Esophagus muscularis mucosa (tissue), 4 donors: ENCODE data around the gene EXOC3. TPM values are rescaled to one million over a fixed set of nuclear protein-coding genes. Genes with fewer than 3 reads are reported as not detected.

Experiments used
- DNase-seq: peaks from one replicate; pipeline ENCODE4 v3.0.0-alpha.2; 2017; ENCODE audit errors: extremely low spot score
- H3K27ac ChIP-seq, 4 donors: fragments of 200-600 bp; sonication (generic); replicated peaks in 1 of 4; 1 replicate in 3 of 4; 2 replicates in 1 of 4; pipeline ENCODE4 v1.5.1; 2016 to 2019; ENCODE audit warnings: mild to moderate bottlenecking in 1 of 4
- H3K27me3 ChIP-seq, 4 donors: fragments of 200-600 bp; sonication (generic); one replicate each; pipeline versions ENCODE4 v1.5.1 to v1.6.0; 2016 to 2019
- H3K36me3 ChIP-seq, 4 donors: fragments of 200-600 bp; sonication (generic); one replicate each; pipeline ENCODE4 v1.5.1; 2016 to 2019
- H3K4me1 ChIP-seq, 4 donors: fragments of 200-600 bp; sonication (generic); one replicate each; pipeline ENCODE4 v1.5.1; 2016 to 2019
- H3K4me3 ChIP-seq, 4 donors: fragments of 200-600 bp; sonication (generic); 1 replicate in 2 of 4; 2 replicates in 2 of 4; pipeline ENCODE4 v1.5.1; 2016 to 2019; ENCODE audit warnings: mild to moderate bottlenecking in 4 of 4, moderate library complexity in 1 of 4
- H3K9me3 ChIP-seq, 4 donors: fragments of 200-600 bp; sonication (generic); 1 replicate in 3 of 4; 2 replicates in 1 of 4; pipeline ENCODE4 v1.5.1; 2016 to 2019
- EP300 ChIP-seq: sonication (generic); formaldehyde crosslinking; IDR thresholded peaks from one replicate; pipeline ENCODE4 v1.6.1; 2017; ENCODE audit warnings: antibody characterized with exemption
- POLR2A ChIP-seq: fragments of 450-650 bp; IDR thresholded peaks from one replicate; pipeline ENCODE4 v1.6.1; 2017; ENCODE audit warnings: antibody characterized with exemption, moderate library complexity, mild to moderate bottlenecking, low read depth
- POLR2AphosphoS5 ChIP-seq, 2 donors: sonication (generic); formaldehyde crosslinking; IDR thresholded peaks; one replicate each; pipeline ENCODE4 v1.6.1; 2017; ENCODE audit warnings: antibody characterized with exemption in 2 of 2
- WGBS: methylation state at CpG from one replicate; pipeline ENCODE4 v1.1.5; 2018; 5-methylcytosine and 5-hydroxymethylcytosine counted together
- intact Hi-C: fragments of 100-400 bp; cut with DNase I; formaldehyde crosslinking; loops from one replicate; pipeline ENCODE4 v1.15.1; 2023
- total RNA-seq, 4 donors: library from RNA; depleted of rRNA; stranded (reverse); fragments of >200 nt; gene quantifications; one replicate each; pipeline versions ENCODE4 v1.1.0 to v1.2.1, GENCODE V29; 2016
- TF ChIP-seq, protein P1 (sequence below), 3 experiments: fragments of 200-600 bp in 2 of 3; fragments of 450-650 bp in 1 of 3; sonication (generic) in 2 of 3; IDR thresholded peaks; one replicate each; pipeline ENCODE4 v1.5.1; 2017 to 2019; ENCODE audit warnings: antibody characterized with exemption in 3 of 3, mild to moderate bottlenecking in 2 of 3, moderate library complexity in 1 of 3

EXOC3 gene
- total RNA-seq, 4 donors from 2014 or later, result 48.6 to 82.1 (median 59.3) TPM

DNA sequence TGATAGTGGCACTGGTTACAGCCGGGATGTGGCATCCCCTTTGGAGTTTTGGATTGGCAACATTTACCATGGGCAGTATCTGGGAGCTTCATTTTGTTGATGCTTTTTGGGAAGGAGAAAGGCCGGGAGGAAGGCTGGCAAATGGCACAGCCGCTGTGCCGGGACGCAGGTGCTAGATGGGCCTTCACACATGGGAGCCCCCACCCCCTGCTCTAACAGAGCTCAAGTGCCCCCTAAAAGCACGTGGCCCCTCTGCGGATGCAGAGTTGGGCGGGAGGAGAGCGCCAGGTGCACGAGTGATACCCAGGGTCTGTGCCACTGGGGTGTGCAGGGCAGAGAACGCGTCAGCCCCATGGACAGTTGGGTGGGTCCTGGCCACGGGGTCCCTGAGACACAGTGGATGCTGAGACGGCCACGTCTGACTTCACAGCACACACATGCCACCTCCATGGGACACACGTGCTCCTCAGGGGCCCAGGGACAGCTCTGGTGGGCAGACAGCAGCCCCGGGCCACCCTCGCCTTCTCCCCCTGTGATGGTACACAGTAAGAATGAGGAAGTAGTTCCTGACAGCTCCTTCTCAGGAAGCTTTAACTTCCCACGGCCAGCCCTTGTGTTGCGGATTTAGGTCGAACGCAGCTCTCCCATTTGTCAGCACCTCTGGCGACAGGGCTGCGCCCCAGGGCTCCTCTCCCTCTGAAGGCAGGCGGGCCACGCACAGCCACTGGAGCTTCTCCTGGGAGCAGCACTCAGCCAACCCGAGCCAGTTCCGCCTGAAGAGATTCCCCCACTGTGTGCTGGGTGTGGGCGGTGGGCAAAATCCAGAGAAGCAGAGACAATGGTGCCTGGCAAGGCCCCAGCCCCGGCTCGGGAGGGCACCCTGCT, 70.5 kb downstream of the EXOC3 start:
- intact Hi-C loops, result no loop called here
- H3K27ac ChIP-seq, result no peak overlapping the region

DNA sequence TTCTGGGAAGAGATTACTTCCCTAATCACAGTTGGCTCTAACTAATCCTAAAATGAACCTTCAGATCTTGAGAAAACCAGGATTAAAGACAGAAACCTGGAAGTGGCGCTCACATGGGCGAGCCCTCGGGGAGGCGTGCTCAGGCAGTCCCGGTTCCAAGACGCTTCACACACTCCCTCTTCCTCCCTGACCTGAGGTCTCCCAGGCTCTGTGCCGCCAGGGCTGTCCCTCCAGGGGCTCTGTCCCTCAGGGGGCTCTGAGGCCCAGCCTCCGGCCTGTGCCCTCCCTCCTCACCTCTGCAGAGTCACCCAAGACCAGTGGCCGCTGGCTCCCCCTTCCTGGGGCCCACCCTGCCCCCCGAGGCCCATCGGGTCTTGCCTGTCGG, 71.1 kb downstream of the EXOC3 start:
- Histone ChIP-seq H3K27me3 (peaks cover 0 to 84% (median 2%) of the 10 kb centered on the region in 4 donors), H3K27ac (no peak overlapping the region), H3K4me1 (no peaks in the 10 kb centered on the region), H3K36me3 (no peaks in the 10 kb centered on the region), H3K9me3 (no peaks in the 10 kb centered on the region), H3K4me3 (no peak overlapping the region)
- no peak for DNase-seq
- intact Hi-C loops, result no loop called here
- WGBS, result 80% methylated on average over 4 of the region's 12 CpGs
- TF ChIP-seq EP300 (no peak), POLR2A (no peak), POLR2AphosphoS5 (IDR thresholded peaks at IDR 0.05) (no peak)
- TF ChIP-seq, protein P1, sequence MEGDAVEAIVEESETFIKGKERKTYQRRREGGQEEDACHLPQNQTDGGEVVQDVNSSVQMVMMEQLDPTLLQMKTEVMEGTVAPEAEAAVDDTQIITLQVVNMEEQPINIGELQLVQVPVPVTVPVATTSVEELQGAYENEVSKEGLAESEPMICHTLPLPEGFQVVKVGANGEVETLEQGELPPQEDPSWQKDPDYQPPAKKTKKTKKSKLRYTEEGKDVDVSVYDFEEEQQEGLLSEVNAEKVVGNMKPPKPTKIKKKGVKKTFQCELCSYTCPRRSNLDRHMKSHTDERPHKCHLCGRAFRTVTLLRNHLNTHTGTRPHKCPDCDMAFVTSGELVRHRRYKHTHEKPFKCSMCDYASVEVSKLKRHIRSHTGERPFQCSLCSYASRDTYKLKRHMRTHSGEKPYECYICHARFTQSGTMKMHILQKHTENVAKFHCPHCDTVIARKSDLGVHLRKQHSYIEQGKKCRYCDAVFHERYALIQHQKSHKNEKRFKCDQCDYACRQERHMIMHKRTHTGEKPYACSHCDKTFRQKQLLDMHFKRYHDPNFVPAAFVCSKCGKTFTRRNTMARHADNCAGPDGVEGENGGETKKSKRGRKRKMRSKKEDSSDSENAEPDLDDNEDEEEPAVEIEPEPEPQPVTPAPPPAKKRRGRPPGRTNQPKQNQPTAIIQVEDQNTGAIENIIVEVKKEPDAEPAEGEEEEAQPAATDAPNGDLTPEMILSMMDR (IDR thresholded peaks at IDR 0.05), result no peak

More for the DNA sequence above, 70.5 kb downstream of the EXOC3 start:
- Histone ChIP-seq H3K4me1 (no peaks in the 10 kb centered on the region), H3K9me3 (no peaks in the 10 kb centered on the region), H3K4me3 (no peak overlapping the region), H3K27me3 (peaks cover 0 to 78% (median 2%) of the 10 kb centered on the region in 4 donors), H3K36me3 (no peaks in the 10 kb centered on the region)
- no peak for DNase-seq
- TF ChIP-seq, protein P1 (IDR thresholded peaks at IDR 0.05), result no peak
- TF ChIP-seq EP300 (no peak), POLR2A (no peak), POLR2AphosphoS5 (IDR thresholded peaks at IDR 0.05) (no peak)
- WGBS, result 77% methylated on average over 18 of the region's 31 CpGs

DNA sequence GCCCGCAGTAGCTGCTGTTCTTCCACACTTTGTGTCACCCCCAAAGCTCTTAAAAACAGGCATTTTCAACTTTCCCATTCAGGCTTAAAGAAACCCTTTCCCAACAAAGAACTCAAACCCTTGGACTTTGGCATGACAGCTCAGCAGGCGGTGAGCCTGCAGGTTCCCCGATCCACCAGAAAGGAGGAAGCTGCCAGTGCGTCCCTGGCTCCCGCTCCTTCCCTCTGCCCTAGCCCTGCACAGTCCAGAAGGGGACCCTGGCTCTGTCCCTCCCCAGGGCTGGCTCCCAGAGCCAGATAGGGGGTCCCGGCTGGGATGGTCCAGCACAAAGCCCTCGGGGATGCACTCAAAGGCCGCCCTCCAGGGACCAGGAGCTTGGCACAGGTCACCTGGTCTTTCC, 71.7 kb downstream of the EXOC3 start:
- WGBS, result 67% methylated on average over 8 of the region's 8 CpGs

DNA sequence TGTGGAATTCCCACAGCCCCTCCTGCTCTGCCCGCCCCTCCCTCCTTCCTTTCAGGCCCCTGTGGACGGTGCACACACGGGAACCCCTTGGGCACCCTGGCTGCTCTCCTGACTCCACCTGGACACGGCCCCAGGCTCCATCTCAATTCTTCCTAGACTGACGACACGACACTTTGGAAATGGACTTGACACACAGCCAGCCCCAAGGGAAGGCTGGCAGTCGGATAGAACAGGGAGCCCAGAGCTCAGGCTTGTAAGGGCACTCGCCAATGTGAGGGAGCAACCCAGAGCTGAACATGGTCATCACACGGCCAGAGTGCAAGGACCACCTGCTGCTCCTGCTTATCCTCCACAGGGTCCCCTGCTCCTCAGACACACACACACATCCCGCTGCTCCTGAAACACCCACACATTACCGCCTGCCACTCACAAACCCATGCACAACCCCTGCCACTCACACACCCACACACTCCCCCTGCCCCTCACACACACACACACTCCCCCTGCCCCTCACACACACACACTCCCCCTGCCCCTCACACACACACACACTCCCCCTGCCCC, 72.4 kb downstream of the EXOC3 start:
- Histone ChIP-seq H3K36me3 (no peaks in the 10 kb centered on the region), H3K9me3 (no peaks in the 10 kb centered on the region), H3K4me1 (no peaks in the 10 kb centered on the region), H3K27me3 (peaks cover 0 to 87% (median 2%) of the 10 kb centered on the region in 4 donors), H3K27ac (no peak overlapping the region), H3K4me3 (no peak overlapping the region)
- TF ChIP-seq EP300 (no peak), POLR2AphosphoS5 (IDR thresholded peaks at IDR 0.05) (no peak), POLR2A (no peak)
- TF ChIP-seq, protein P1 (IDR thresholded peaks at IDR 0.05), result no peak
- intact Hi-C loops, result no loop called here
- 29% methylated on average over 7 of the region's 11 CpGs for WGBS
- DNase-seq, result no peak

More for the DNA sequence above, 71.7 kb downstream of the EXOC3 start:
- intact Hi-C loops, result no loop called here
- peaks cover 0 to 87% (median 2%) of the 10 kb centered on the region in 4 donors for H3K27me3 ChIP-seq
- H3K27ac ChIP-seq, result no peak overlapping the region
- no peaks in the 10 kb centered on the region for H3K4me1 ChIP-seq
- H3K9me3 ChIP-seq, result no peaks in the 10 kb centered on the region
- TF ChIP-seq POLR2AphosphoS5 (IDR thresholded peaks at IDR 0.05), result no peak
- no peak for TF ChIP-seq EP300
- TF ChIP-seq POLR2A, result no peak
- TF ChIP-seq, protein P1 (IDR thresholded peaks at IDR 0.05), result no peak
- no peaks in the 10 kb centered on the region for H3K36me3 ChIP-seq
- H3K4me3 ChIP-seq, result no peak overlapping the region
- no peak for DNase-seq
